Measurements from ENCODE around the gene PRKAR1B. TPM values are rescaled to one million over a fixed set of nuclear protein-coding genes. Genes with fewer than 3 reads are reported as not detected.
A peak's percentile ranks its signal among the peaks of the same experiment; 100 is the strongest.

PRKAR1B gene
- total RNA-seq, 1 experiment from 2014 or later = 43.3 TPM

GRCh38 chr7:542131-542712, 184.9 kb downstream of the PRKAR1B start:
- no peaks in the 10 kb centered on the region for H4K20me1 ChIP-seq (ENCODE audit: control insufficient read depth, insufficient read depth, insufficient read length)
- no peak overlapping the region for H2BK15ac ChIP-seq (ENCODE audit: low read depth, low read length)
- H2BK12ac ChIP-seq (ENCODE audit: insufficient read length, low read depth, low read length) = no peak overlapping the region
- H2BK120ac ChIP-seq (ENCODE audit: low read depth, low read length, poor library complexity, severe bottlenecking) = no peak overlapping the region
- no peak overlapping the region for H4K91ac ChIP-seq (ENCODE audit: insufficient read length, low read depth, low read length)
- H3K14ac ChIP-seq (ENCODE audit: insufficient read depth, low read length) = 0 out of 2 replicates have a peak overlapping the region, but pooled peaks have one; percentile 23
- H3K4me2 ChIP-seq (ENCODE audit: insufficient read depth, insufficient read length, low read length) = no peak overlapping the region
- no peaks in the 10 kb centered on the region for H3K27me3 ChIP-seq (ENCODE audit: insufficient read depth, low read length)
- no peaks in the 10 kb centered on the region for H3K9me3 Mint-ChIP-seq
- no peak overlapping the region for H3K9ac ChIP-seq (ENCODE audit: extremely low read depth, insufficient read length, low read length)
- no peaks in the 10 kb centered on the region for H3K9me3 ChIP-seq (ENCODE audit: control insufficient read depth, low read depth, low read length)
- H3K23ac ChIP-seq (ENCODE audit: insufficient read length, low read depth, low read length) = no peak overlapping the region
- no peak for TF ChIP-seq CTCF (conservative IDR thresholded peaks at IDR 0.05)
- H3K27ac ChIP-seq (ENCODE audit: insufficient read length, low read depth, low read length) = no peak overlapping the region
- H3T11ph ChIP-seq (ENCODE audit: low read length) = no peak overlapping the region
- H2AFZ ChIP-seq (ENCODE audit: low read length) = no peak overlapping the region
- H2BK20ac ChIP-seq (ENCODE audit: low read depth, low read length, poor library complexity, severe bottlenecking) = no peak overlapping the region
- H3K4me1 Mint-ChIP-seq = peaks cover 10 to 16% of the 10 kb centered on the region in 2 experiments
- peaks cover 5% of the 10 kb centered on the region for H3K27me3 Mint-ChIP-seq (ENCODE audit: low read depth)
- no CpG with 5 or more reads among the region's 28 CpGs for WGBS (ENCODE audit: extremely low coverage, insufficient read length, low lambda C conversion rate)
- H3K4ac ChIP-seq (ENCODE audit: low read depth, low read length) = no peak overlapping the region
- no peak overlapping the region for H2BK5ac ChIP-seq (ENCODE audit: insufficient read length, low read length)
- H3K23me2 ChIP-seq (ENCODE audit: insufficient read length, low read depth, low read length, poor library complexity, severe bottlenecking) = no peaks in the 10 kb centered on the region
- no peaks in the 10 kb centered on the region for H3K4me1 ChIP-seq (ENCODE audit: insufficient read depth, low read length)
- no peak overlapping the region for H3K56ac ChIP-seq (ENCODE audit: insufficient read length, low read depth, low read length)
- H3K4me3 Mint-ChIP-seq = no peak overlapping the region
- H4K8ac ChIP-seq (replicated peaks; ENCODE audit: insufficient read length, low read depth, low read length) = no peak overlapping the region
- H3K79me1 ChIP-seq (ENCODE audit: insufficient read depth, low read depth, low read length, poor library complexity, severe bottlenecking) = no peaks in the 10 kb centered on the region
- peaks cover 0 to 4% (median 0%) of the 10 kb centered on the region in 3 experiments; a peak in 2 of 7 replicates for H3K36me3 Mint-ChIP-seq (ENCODE audit: insufficient read depth in 1 of 3, low read depth in 3 of 3)
- no peak overlapping the region for H2AK5ac ChIP-seq (ENCODE audit: insufficient read length, low read length)
- peak overlapping the region; percentile 2 for H3K18ac ChIP-seq (ENCODE audit: insufficient read length, low read depth, low read length)
- peak overlapping the region in 2 of 3 experiments; percentile 79 to 97; a peak in 3 of 7 replicates for H3K27ac Mint-ChIP-seq
- no peak overlapping the region for H4K5ac ChIP-seq (ENCODE audit: insufficient read length, low read depth, low read length)
- no peak for DNase-seq
- no peaks in the 10 kb centered on the region for H3K79me2 ChIP-seq (ENCODE audit: insufficient read depth, low read length)
